ENCODE results near the gene SLC16A6.

DNA sequence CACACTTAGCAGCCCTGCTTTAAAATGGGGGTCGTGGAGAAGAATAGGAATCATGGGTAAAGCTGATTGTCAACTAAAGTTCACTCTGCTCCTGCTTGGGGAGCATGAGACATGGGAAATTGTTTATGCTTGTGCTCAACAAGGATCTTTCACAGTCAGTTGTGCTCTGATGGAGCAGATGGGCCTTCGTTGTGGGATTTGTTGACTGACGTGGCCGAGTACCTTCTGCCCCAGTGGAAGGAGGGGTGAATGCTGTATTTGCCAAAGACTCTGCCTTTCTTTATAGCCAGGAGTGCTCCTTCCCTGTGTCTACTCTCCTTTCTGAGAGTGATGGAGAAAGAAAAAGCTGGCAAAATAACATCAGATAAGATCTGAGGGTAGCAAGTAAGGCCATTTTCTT, 11.7 kb upstream of the SLC16A6 start:
- no peak for TF ChIP-seq CTCF (IDR thresholded peaks at IDR 0.05; ENCODE audit: poor library complexity, severe bottlenecking)
- TF ChIP-seq TAF1 (IDR thresholded peaks at IDR 0.05; ENCODE audit: low read depth): no peak
- TF ChIP-seq EP300 (conservative IDR thresholded peaks at IDR 0.05; ENCODE audit: poor library complexity, severe bottlenecking): no peak
- TF ChIP-seq EZH2 (IDR thresholded peaks at IDR 0.05; ENCODE audit: borderline replicate concordance, insufficient read depth, low read length, poor library complexity, severe bottlenecking): no peak
- TF ChIP-seq, protein P1, sequence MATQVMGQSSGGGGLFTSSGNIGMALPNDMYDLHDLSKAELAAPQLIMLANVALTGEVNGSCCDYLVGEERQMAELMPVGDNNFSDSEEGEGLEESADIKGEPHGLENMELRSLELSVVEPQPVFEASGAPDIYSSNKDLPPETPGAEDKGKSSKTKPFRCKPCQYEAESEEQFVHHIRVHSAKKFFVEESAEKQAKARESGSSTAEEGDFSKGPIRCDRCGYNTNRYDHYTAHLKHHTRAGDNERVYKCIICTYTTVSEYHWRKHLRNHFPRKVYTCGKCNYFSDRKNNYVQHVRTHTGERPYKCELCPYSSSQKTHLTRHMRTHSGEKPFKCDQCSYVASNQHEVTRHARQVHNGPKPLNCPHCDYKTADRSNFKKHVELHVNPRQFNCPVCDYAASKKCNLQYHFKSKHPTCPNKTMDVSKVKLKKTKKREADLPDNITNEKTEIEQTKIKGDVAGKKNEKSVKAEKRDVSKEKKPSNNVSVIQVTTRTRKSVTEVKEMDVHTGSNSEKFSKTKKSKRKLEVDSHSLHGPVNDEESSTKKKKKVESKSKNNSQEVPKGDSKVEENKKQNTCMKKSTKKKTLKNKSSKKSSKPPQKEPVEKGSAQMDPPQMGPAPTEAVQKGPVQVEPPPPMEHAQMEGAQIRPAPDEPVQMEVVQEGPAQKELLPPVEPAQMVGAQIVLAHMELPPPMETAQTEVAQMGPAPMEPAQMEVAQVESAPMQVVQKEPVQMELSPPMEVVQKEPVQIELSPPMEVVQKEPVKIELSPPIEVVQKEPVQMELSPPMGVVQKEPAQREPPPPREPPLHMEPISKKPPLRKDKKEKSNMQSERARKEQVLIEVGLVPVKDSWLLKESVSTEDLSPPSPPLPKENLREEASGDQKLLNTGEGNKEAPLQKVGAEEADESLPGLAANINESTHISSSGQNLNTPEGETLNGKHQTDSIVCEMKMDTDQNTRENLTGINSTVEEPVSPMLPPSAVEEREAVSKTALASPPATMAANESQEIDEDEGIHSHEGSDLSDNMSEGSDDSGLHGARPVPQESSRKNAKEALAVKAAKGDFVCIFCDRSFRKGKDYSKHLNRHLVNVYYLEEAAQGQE (IDR thresholded peaks at IDR 0.05; ENCODE audit: borderline replicate concordance): no peak

All from neural cell (in vitro differentiated cells).